Neuron (in vitro differentiated cells): Measurements from ENCODE around the gene PAX2.

ENCODE experiments used
- H2AFZ ChIP-seq: one replicate; pipeline ENCODE4 v1.6.1; 2013; ENCODE audit warnings: low read depth, mild to moderate bottlenecking, inconsistent platforms, low read length, moderate library complexity
- H3K27me3 ChIP-seq: one replicate; pipeline ENCODE4 v1.6.1; 2013; ENCODE audit warnings: low read length; ENCODE audit not compliant: insufficient read depth
- H3K36me3 ChIP-seq: one replicate; pipeline ENCODE4 v1.6.1; 2013; ENCODE audit warnings: low read length; ENCODE audit not compliant: insufficient read depth
- H3K4me1 ChIP-seq: one replicate; pipeline ENCODE4 v1.6.1; 2013; ENCODE audit warnings: low read length; ENCODE audit not compliant: insufficient read depth
- H3K4me3 ChIP-seq: 2 replicates; pipeline ENCODE4 v1.5.1; 2013; ENCODE audit warnings: mild to moderate bottlenecking, low read length, moderate library complexity
- H3K9me3 ChIP-seq: one replicate; pipeline ENCODE4 v1.6.1; 2013; ENCODE audit warnings: low read length

PAX2 gene

GRCh38 chr10:100738055-100738827, 7.1 kb upstream of the PAX2 start:
- Histone ChIP-seq H3K36me3 (no peaks in the 10 kb centered on the region), H2AFZ (peak overlapping the region; percentile 57), H3K4me1 (peaks cover 8% of the 10 kb centered on the region), H3K27me3 (peaks cover 98% of the 10 kb centered on the region), H3K4me3 (no peak overlapping the region), H3K9me3 (no peaks in the 10 kb centered on the region)

GRCh38 chr10:100739517-100740368, 5.6 kb upstream of the PAX2 start:
- Histone ChIP-seq H3K36me3 (no peaks in the 10 kb centered on the region), H3K27me3 (peaks cover 99% of the 10 kb centered on the region), H3K4me1 (peaks cover 20% of the 10 kb centered on the region), H3K4me3 (no peak overlapping the region), H3K9me3 (no peaks in the 10 kb centered on the region), H2AFZ (no peak overlapping the region)

GRCh38 chr10:100740476-100741377, 4.7 kb upstream of the PAX2 start:
- Histone ChIP-seq H3K36me3 (no peaks in the 10 kb centered on the region), H3K9me3 (no peaks in the 10 kb centered on the region), H3K27me3 (peaks cover 98% of the 10 kb centered on the region), H2AFZ (no peak overlapping the region), H3K4me1 (peaks cover 26% of the 10 kb centered on the region), H3K4me3 (no peak overlapping the region)

GRCh38 chr10:100741378-100742075, 3.9 kb upstream of the PAX2 start:
- H2AFZ ChIP-seq, result no peak overlapping the region
- peaks cover 98% of the 10 kb centered on the region for H3K27me3 ChIP-seq
- H3K4me1 ChIP-seq, result peaks cover 31% of the 10 kb centered on the region
- no peak overlapping the region for H3K4me3 ChIP-seq
- no peaks in the 10 kb centered on the region for H3K9me3 ChIP-seq
- H3K36me3 ChIP-seq, result no peaks in the 10 kb centered on the region

- Histone ChIP-seq H2AFZ (no peak overlapping the region), H3K36me3 (no peaks in the 10 kb centered on the region), H3K4me3 (no peak overlapping the region), H3K27me3 (peaks cover 98% of the 10 kb centered on the region), H3K9me3 (no peaks in the 10 kb centered on the region), H3K4me1 (peaks cover 31% of the 10 kb centered on the region)
Observed at GRCh38 chr10:100742076-100742771, 3.2 kb upstream of the PAX2 start.

GRCh38 chr10:100742936-100743335, 2.4 kb upstream of the PAX2 start:
- H3K4me1 ChIP-seq, result peaks cover 30% of the 10 kb centered on the region
- no peak overlapping the region for H3K4me3 ChIP-seq
- no peaks in the 10 kb centered on the region for H3K9me3 ChIP-seq
- H3K27me3 ChIP-seq, result peaks cover 98% of the 10 kb centered on the region
- no peak overlapping the region for H2AFZ ChIP-seq
- H3K36me3 ChIP-seq, result no peaks in the 10 kb centered on the region

GRCh38 chr10:100743626-100744135, 1.7 kb upstream of the PAX2 start:
- Histone ChIP-seq H3K36me3 (no peaks in the 10 kb centered on the region), H2AFZ (no peak overlapping the region), H3K4me1 (peaks cover 32% of the 10 kb centered on the region), H3K4me3 (no peak overlapping the region), H3K9me3 (no peaks in the 10 kb centered on the region), H3K27me3 (peaks cover 98% of the 10 kb centered on the region)

GRCh38 chr10:100744136-100744986, 1.0 kb upstream of the PAX2 start:
- H2AFZ ChIP-seq, result no peak overlapping the region
- H3K4me3 ChIP-seq, result no peak overlapping the region
- H3K4me1 ChIP-seq, result peaks cover 34% of the 10 kb centered on the region
- peaks cover 98% of the 10 kb centered on the region for H3K27me3 ChIP-seq
- no peaks in the 10 kb centered on the region for H3K9me3 ChIP-seq
- H3K36me3 ChIP-seq, result no peaks in the 10 kb centered on the region

- Histone ChIP-seq H3K27me3 (peaks cover 98% of the 10 kb centered on the region), H3K36me3 (no peaks in the 10 kb centered on the region), H3K9me3 (no peaks in the 10 kb centered on the region), H2AFZ (no peak overlapping the region), H3K4me3 (peak overlapping the region; percentile 29), H3K4me1 (peaks cover 34% of the 10 kb centered on the region)
Observed at GRCh38 chr10:100745882-100746783, 751 bp downstream of the PAX2 start.

GRCh38 chr10:100746784-100747455, 1.5 kb downstream of the PAX2 start:
- Histone ChIP-seq H3K9me3 (no peaks in the 10 kb centered on the region), H3K27me3 (peaks cover 98% of the 10 kb centered on the region), H3K36me3 (no peaks in the 10 kb centered on the region), H3K4me1 (peaks cover 34% of the 10 kb centered on the region), H3K4me3 (no peak overlapping the region), H2AFZ (no peak overlapping the region)
